Measurements from ENCODE around the gene RORC. TPM values are rescaled to one million over a fixed set of nuclear protein-coding genes. Genes with fewer than 3 reads are reported as not detected.

Gene RORC
- total RNA-seq, 4 donors from 2014 or later = 0.21 to 0.90 TPM; not detected in 2

- Histone ChIP-seq H3K9me3 (no peaks in the 10 kb centered on the region), H3K36me3 (no peaks in the 10 kb centered on the region), H3K27ac (peak overlapping the region in 2 of 4 donors; percentile 40 to 43), H3K4me3 (no peak overlapping the region), H3K27me3 (no peaks in the 10 kb centered on the region), H3K4me1 (peaks cover 0 to 9% (median 0%) of the 10 kb centered on the region in 4 donors)
- DNase-seq (ENCODE audit: low spot score in 2 of 2) = no peak
- TF ChIP-seq CTCF (IDR thresholded peaks at IDR 0.05) (no peak), EP300 (IDR thresholded peaks at IDR 0.05) (no peak), POLR2A (IDR thresholded peaks at IDR 0.05) (no peak)
- 94 to 100% methylated on average over 1 of the region's 1 CpG for WGBS, 2 donors
Measured at GRCh38 chr1:151809985-151810556, 21.5 kb downstream of the RORC start.

- no peak for DNase-seq (ENCODE audit: low spot score in 2 of 2)
- H3K4me3 ChIP-seq = no peak overlapping the region
- peaks cover 0 to 9% (median 0%) of the 10 kb centered on the region in 4 donors for H3K4me1 ChIP-seq
Measured at GRCh38 chr1:151809290-151809984, 22.2 kb downstream of the RORC start.

GRCh38 chr1:151807766-151808165, 23.8 kb downstream of the RORC start:
- TF ChIP-seq POLR2A (IDR thresholded peaks at IDR 0.05) (no peak), EP300 (IDR thresholded peaks at IDR 0.05) (no peak), CTCF (IDR thresholded peaks at IDR 0.05) (no peak)
- no peak overlapping the region for H3K4me3 ChIP-seq
- DNase-seq (ENCODE audit: low spot score in 2 of 2) = no peak
- peaks cover 0 to 9% (median 0%) of the 10 kb centered on the region in 4 donors for H3K4me1 ChIP-seq
- H3K27me3 ChIP-seq = peaks cover 0 to 5% of the 10 kb centered on the region in 2 donors
- no peak overlapping the region for H3K27ac ChIP-seq
- no peaks in the 10 kb centered on the region for H3K36me3 ChIP-seq
- 52 to 72% methylated on average over 1 of the region's 1 CpG for WGBS, 2 donors
- H3K9me3 ChIP-seq = no peaks in the 10 kb centered on the region

More at GRCh38 chr1:151809290-151809984, 22.2 kb downstream of the RORC start:
- H3K27ac ChIP-seq = peak overlapping the region in 2 of 4 donors; percentile 40 to 43
- H3K27me3 ChIP-seq = peaks cover 0 to under 1% of the 10 kb centered on the region in 2 donors
- no peaks in the 10 kb centered on the region for H3K36me3 ChIP-seq
- no peak for TF ChIP-seq POLR2A (IDR thresholded peaks at IDR 0.05)
- no peak for TF ChIP-seq EP300 (IDR thresholded peaks at IDR 0.05)
- no peak for TF ChIP-seq CTCF (IDR thresholded peaks at IDR 0.05)
- 58 to 60% methylated on average over 7 to 8 of the region's 8 CpGs for WGBS, 2 donors
- H3K9me3 ChIP-seq = no peaks in the 10 kb centered on the region

- DNase-seq (ENCODE audit: low spot score in 2 of 2) = no peak
- H3K27me3 ChIP-seq = peaks cover 0 to 10% of the 10 kb centered on the region in 2 donors
- H3K27ac ChIP-seq = no peak overlapping the region
- no peaks in the 10 kb centered on the region for H3K9me3 ChIP-seq
- WGBS, 2 donors = 73 to 81% methylated on average over 5 of the region's 5 CpGs
- no peak for TF ChIP-seq POLR2A (IDR thresholded peaks at IDR 0.05)
- TF ChIP-seq EP300 (IDR thresholded peaks at IDR 0.05) = no peak
- no peak for TF ChIP-seq CTCF (IDR thresholded peaks at IDR 0.05)
- H3K4me1 ChIP-seq = peaks cover 0 to 9% (median 0%) of the 10 kb centered on the region in 4 donors
- no peak overlapping the region for H3K4me3 ChIP-seq
- H3K36me3 ChIP-seq = no peaks in the 10 kb centered on the region
Measured at GRCh38 chr1:151807131-151807530, 24.5 kb downstream of the RORC start.

GRCh38 chr1:151806170-151806569, 25.4 kb downstream of the RORC start:
- DNase-seq (ENCODE audit: low spot score in 2 of 2) = no peak
- no peaks in the 10 kb centered on the region for H3K9me3 ChIP-seq
- peaks cover 0 to 19% of the 10 kb centered on the region in 2 donors for H3K27me3 ChIP-seq
- H3K27ac ChIP-seq = no peak overlapping the region
- peaks cover 0 to 9% (median 0%) of the 10 kb centered on the region in 4 donors for H3K4me1 ChIP-seq
- no peak overlapping the region for H3K4me3 ChIP-seq
- WGBS, 2 donors = 75 to 93% methylated on average over 5 to 6 of the region's 7 CpGs
- TF ChIP-seq CTCF (IDR thresholded peaks at IDR 0.05) (no peak), POLR2A (IDR thresholded peaks at IDR 0.05) (no peak), EP300 (IDR thresholded peaks at IDR 0.05) (no peak)
- H3K36me3 ChIP-seq = no peaks in the 10 kb centered on the region
